Stimulated activated CD4-positive, alpha-beta T cell treated with anti-CD3 and anti-CD28 coated beads, Interleukin-4, amount 100 ng/mL, for 48 hours (primary cell): ENCODE results near the gene CELF4.

Experiments used
- DNase-seq, 2 donors: peaks; one replicate each; pipeline ENCODE4 v3.0.0-alpha.2; 2020; ENCODE audit warnings: low read depth in 2 of 2

Gene CELF4

GRCh38 chr18:37391698-37392548, 173.7 kb downstream of the CELF4 start:
- DNase-seq, result no peak

DNA sequence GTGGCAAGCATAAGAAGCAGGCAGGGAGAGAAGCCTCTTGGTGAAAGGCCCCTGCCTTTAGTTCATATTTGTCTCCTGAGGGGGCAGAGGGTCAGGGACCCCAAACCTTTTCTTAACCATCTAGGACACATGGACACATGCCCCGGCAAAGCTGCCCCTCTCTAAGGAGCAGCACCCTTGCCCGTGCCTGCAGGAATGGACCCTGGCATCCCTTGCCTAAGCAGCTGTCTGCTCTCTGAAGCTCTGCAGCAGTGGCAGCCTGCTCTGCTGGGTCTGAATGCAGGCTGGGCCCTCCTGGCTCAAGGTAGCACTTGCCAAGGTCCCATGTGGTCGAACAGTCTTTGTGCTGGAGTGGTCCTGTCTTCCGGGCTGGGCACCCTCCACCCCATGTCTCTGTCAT, 174.4 kb downstream of the CELF4 start:
- no peak for DNase-seq

DNA sequence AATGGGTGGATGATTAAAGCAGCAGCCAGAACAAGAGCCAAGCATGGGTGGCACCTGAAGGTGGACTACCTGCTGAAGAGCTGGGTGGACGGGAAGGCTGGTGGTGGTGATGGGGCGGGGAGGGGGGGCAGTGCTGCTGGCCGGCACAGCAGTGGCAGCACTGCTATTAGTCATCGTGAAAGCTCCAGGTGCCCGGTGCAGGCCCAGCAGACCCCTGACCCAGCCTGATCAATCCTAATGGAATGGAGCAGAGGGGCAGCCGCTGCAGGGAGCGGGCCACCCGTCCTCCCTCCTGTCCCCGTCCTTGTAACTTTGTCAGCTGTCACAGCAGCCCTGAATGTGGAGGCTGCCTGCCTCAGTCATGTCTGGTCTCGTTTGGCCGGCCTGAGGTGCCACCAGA, 174.9 kb downstream of the CELF4 start:
- no peak for DNase-seq

DNA sequence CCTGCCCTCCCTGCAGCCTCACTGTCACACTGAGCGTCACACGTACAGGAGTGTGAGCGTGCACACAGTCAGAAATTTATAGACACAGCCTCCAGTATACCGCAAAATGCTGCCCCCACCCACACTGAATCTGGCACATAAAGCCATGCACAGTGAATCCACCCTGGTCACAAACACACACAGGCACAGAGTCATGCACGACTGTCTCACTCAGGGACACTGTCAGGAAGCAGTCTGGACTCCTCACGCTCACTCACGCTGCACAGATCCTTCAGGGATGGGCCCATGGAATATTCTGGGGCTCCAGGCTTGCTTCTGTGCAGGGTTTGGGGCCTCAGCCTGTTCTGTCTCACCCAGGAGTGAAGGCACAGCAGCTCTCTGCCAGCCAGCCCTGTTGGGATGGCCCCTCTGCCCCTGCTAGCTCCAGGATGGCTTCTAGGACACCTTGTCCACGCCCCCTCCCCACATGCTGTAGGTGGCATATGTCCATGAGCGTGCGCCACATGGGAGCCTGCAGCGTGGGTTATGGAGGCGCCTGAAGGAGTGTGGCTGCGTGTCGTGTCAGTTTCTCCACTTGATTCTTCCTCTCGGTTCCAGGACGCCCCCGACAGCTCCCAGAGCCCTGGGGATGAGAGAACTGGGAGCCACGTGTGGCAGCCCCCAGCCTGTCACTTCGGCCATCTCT, 175.8 kb downstream of the CELF4 start:
- DNase-seq, result no peak

- no peak for DNase-seq
These were observed 176.6 kb downstream of the CELF4 start for GRCh38 chr18:37389041-37389440.

GRCh38 chr18:37388413-37388812, 177.2 kb downstream of the CELF4 start:
- DNase-seq, result no peak

DNA sequence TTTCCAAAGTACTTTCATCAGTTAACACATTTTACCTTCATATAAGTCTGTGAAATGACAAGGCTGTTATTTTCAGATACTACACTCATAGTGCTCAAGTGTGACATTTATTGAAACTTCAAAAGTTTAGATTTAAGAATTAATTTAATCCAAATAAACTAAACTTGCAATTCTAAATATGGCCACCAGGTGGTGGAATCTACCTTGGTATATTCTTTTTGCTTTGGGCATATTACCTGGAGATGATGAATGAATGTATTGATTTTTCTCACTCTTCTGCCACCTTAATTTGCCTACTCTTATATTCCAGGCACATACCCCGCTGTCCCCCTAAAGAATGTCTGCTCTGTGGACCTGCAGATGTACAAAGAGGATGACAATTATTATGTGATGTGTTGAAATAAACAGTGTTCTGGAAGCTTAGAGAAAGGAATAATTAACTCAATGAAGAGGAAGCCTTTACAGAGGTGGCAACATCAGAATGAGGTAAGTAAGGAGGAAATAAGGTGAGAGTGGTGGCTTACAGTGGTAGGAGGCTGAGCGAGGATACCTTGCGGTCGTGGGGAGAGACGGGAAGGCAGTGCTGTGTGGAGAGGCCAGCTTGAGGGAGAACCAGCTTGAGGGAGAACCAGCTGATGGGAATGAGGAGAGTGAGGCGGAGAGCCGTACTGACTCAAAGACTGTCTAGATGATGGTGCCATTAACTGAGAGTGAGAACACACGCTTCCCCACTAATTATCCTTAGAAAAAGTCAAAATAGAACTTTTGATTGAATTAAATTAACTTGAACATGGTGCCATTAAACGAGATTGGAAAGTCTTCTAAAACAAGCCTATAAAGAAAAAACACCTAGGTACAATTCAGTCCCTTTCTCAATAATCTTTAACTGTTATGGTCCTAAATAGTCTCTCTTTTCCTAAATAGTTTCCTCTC, 179.5 kb downstream of the CELF4 start:
- no peak for DNase-seq

- DNase-seq, result no peak
These were observed 181.6 kb downstream of the CELF4 start for GRCh38 chr18:37383846-37384595.

DNA sequence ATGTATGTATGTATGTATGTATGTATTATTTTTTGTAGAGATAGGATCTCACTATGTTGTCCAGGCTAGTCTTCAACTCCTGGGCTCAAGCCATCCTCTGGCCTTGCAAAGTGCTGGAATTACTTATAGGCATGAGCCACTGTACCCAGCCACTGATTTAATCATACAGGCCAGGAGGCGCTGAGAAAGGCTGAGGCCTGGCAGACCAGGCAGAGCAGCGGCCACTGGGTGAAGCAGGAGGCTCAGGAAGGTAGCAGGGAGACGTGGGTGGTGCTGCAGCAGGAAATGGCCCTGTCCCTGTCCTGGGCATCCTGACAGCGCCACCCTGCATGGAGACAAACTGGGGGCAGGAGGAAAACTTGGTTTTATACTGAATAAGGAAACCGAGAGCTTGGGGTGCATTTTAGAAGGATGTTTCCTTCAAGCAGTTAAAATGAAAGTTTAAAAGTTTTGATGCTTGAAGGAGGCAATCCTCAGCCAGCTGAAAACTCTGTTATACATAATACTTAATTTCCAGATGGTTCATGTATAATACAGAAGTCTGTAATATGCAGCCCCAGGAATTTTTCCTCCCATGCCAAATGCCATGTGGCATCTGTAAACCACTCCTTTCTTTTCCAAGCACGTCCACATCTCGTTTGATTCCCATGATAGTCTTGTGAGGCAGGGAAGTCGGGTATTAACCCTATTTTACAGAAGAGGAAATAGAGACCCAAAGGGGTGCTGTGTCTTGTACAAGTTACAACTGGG, 182.4 kb downstream of the CELF4 start:
- DNase-seq, result no peak

- DNase-seq, result no peak
These were observed 184.0 kb downstream of the CELF4 start for GRCh38 chr18:37381554-37381953.

DNA sequence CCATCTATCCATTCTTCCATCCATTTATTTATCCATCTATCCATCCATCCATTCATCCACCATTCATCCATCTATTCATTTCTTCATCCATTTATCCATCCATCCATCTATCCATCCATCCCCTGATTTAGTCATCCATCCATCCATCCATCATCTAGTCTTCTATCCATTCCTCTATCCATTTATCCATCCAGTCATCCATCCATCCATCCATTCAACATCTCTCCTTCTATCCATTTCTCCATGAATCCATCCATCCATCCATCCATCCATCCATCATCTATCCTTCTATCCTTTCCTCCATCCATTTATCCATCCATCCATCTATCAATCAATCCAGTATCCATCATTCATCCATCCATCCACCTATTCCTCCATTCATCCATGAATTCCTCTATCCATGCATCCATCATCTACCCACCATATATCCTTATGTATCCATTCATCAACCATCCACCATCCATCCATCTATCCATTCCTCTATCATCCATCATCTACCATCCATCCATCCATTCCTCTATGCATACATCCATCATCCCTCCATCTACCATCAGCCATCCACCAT, 185.0 kb downstream of the CELF4 start:
- DNase-seq, result no peak

DNA sequence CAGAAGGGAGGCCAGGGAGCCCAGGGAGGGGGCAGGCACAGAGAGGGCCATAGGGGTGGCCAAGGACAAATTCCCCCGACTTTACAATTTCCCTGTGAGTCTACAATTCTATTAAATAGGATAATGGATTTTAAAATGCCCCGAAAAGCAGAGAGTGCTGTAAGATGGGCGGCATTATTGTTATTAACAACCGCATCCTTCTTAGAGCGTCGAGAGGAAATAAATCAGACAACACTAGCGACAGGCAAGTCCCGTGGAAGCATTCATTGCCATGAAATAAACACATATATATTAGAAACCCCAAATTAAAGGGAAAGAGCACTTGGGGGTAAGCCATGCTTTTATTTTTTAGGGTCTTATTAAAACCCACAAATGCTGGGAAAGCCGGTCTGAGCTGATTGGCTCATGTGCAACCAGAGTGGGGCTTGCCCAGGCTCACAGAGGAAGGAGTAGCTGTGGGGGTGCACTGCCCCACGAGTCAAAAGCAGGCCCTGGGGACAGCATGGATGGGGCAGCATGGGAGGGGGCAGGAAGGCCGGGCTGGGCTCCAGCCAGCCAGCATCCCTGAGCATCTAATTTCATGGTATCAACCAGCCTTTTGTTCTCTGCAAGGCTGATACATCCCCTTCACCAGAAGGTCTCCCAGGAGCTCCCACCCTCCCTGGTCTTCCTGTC, 187.1 kb downstream of the CELF4 start:
- DNase-seq, result no peak

DNA sequence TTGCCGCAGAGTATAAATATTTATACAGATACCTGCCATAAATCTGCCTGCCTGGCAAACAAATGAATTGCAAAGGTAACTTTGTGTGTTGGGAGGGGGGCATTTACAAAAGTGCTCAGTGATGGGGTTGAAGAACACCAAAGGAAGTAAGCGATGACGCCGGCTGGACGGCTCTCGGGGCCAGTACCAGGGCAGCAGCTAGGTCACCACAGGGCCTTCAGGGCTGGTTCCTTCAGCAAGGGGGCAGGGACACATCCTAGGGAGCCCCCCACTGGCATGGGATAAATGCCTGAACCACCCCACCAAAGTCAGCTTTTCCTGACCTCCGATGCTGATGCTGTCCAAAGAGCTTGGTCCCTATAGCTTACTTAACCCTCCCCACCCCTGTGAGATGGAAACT, 190.4 kb downstream of the CELF4 start:
- DNase-seq, result no peak

GRCh38 chr18:37368110-37368954, 197.3 kb downstream of the CELF4 start:
- DNase-seq, result no peak

- no peak for DNase-seq
These were observed 201.4 kb downstream of the CELF4 start for GRCh38 chr18:37364237-37364636.

- no peak for DNase-seq
These were observed 203.3 kb downstream of the CELF4 start for GRCh38 chr18:37362158-37362890.

- no peak for DNase-seq
These were observed 204.1 kb downstream of the CELF4 start for GRCh38 chr18:37361335-37362157.
